HL-60 (cell line): Measurements from ENCODE around the gene TIMP1.

Source experiments
- DNase-seq, 2 experiments: peaks; one replicate each; pipeline ENCODE4 v3.0.0-alpha.2; 2010 to 2020; ENCODE audit warnings: low read depth in 1 of 2, low spot score in 1 of 2
- H3K27ac ChIP-seq: fragments of 250-450 bp; sonication (Bioruptor Pico); replicated peaks from 2 replicates; pipeline ENCODE4 v1.5.1; 2020; ENCODE audit warnings: mild to moderate bottlenecking, moderate library complexity
- H3K27me3 ChIP-seq: fragments of 250-450 bp; sonication (Bioruptor Pico); 2 replicates; pipeline ENCODE4 v1.5.1; 2021; ENCODE audit warnings: mild to moderate bottlenecking, moderate library complexity; ENCODE audit not compliant: insufficient read depth, poor library complexity, severe bottlenecking
- H3K4me3 ChIP-seq: replicated peaks from 2 replicates; pipeline ENCODE4 v1.5.1; 2011; ENCODE audit warnings: mild to moderate bottlenecking, control low read depth, low read length; ENCODE audit not compliant: insufficient read depth
- GABPA ChIP-seq: IDR thresholded peaks from 2 replicates; pipeline ENCODE4 v1.6.1; 2012; ENCODE audit warnings: low read depth
- POLR2AphosphoS5 ChIP-seq: IDR thresholded peaks from 2 replicates; pipeline ENCODE4 v1.6.1; 2012; ENCODE audit warnings: low read depth
- SPI1 ChIP-seq: IDR thresholded peaks from 2 replicates; pipeline ENCODE4 v1.6.1; 2012; ENCODE audit warnings: low read depth, mild to moderate bottlenecking, borderline replicate concordance
- TF ChIP-seq, protein P1 (sequence below): IDR thresholded peaks from 2 replicates; pipeline ENCODE4 v1.6.1; 2012; ENCODE audit warnings: low read depth; ENCODE audit not compliant: insufficient replicate concordance
- TF ChIP-seq, protein P2 (sequence below): IDR thresholded peaks from one replicate; pipeline ENCODE4 v1.5.1; 2011; ENCODE audit warnings: low read length, control low read depth, inconsistent platforms; ENCODE audit not compliant: insufficient read depth

Gene TIMP1

DNA sequence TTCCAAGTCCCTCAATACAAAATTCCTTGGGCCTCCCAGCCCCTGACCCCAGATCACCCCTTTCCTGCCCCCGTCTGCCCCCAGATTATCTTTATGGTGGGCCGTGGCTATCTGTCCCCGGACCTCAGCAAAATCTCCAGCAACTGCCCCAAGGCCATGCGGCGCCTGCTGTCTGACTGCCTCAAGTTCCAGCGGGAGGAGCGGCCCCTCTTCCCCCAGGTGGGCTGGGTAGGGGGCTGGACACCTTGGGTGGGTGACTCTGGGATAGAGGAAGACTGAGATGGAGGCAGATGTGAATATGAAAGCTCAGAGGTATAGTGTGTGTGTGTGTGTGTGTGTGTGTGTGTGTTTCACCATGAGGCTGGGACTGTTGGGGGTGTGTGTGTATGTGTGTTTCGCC lies 11.4 kb upstream of the TIMP1 start:
- H3K4me3 ChIP-seq: no peak overlapping the region
- TF ChIP-seq, protein P1, sequence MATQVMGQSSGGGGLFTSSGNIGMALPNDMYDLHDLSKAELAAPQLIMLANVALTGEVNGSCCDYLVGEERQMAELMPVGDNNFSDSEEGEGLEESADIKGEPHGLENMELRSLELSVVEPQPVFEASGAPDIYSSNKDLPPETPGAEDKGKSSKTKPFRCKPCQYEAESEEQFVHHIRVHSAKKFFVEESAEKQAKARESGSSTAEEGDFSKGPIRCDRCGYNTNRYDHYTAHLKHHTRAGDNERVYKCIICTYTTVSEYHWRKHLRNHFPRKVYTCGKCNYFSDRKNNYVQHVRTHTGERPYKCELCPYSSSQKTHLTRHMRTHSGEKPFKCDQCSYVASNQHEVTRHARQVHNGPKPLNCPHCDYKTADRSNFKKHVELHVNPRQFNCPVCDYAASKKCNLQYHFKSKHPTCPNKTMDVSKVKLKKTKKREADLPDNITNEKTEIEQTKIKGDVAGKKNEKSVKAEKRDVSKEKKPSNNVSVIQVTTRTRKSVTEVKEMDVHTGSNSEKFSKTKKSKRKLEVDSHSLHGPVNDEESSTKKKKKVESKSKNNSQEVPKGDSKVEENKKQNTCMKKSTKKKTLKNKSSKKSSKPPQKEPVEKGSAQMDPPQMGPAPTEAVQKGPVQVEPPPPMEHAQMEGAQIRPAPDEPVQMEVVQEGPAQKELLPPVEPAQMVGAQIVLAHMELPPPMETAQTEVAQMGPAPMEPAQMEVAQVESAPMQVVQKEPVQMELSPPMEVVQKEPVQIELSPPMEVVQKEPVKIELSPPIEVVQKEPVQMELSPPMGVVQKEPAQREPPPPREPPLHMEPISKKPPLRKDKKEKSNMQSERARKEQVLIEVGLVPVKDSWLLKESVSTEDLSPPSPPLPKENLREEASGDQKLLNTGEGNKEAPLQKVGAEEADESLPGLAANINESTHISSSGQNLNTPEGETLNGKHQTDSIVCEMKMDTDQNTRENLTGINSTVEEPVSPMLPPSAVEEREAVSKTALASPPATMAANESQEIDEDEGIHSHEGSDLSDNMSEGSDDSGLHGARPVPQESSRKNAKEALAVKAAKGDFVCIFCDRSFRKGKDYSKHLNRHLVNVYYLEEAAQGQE: no peak
- TF ChIP-seq SPI1: no peak
- no peak for TF ChIP-seq GABPA
- TF ChIP-seq, protein P2, sequence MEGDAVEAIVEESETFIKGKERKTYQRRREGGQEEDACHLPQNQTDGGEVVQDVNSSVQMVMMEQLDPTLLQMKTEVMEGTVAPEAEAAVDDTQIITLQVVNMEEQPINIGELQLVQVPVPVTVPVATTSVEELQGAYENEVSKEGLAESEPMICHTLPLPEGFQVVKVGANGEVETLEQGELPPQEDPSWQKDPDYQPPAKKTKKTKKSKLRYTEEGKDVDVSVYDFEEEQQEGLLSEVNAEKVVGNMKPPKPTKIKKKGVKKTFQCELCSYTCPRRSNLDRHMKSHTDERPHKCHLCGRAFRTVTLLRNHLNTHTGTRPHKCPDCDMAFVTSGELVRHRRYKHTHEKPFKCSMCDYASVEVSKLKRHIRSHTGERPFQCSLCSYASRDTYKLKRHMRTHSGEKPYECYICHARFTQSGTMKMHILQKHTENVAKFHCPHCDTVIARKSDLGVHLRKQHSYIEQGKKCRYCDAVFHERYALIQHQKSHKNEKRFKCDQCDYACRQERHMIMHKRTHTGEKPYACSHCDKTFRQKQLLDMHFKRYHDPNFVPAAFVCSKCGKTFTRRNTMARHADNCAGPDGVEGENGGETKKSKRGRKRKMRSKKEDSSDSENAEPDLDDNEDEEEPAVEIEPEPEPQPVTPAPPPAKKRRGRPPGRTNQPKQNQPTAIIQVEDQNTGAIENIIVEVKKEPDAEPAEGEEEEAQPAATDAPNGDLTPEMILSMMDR: no peak
- no peak for TF ChIP-seq POLR2AphosphoS5
- no peak overlapping the region for H3K27ac ChIP-seq
- DNase-seq: no peak
- no peaks in the 10 kb centered on the region for H3K27me3 ChIP-seq

DNA sequence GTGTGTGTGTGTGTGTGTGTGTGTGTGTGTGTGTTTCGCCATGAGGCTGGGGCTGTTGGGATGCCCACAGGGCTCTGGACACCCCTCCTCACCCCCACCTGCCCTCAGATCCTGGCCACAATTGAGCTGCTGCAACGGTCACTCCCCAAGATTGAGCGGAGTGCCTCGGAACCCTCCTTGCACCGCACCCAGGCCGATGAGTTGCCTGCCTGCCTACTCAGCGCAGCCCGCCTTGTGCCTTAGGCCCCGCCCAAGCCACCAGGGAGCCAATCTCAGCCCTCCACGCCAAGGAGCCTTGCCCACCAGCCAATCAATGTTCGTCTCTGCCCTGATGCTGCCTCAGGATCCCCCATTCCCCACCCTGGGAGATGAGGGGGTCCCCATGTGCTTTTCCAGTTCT lies 11.0 kb upstream of the TIMP1 start:
- no peak for DNase-seq
- TF ChIP-seq, protein P2: no peak
- TF ChIP-seq GABPA (no peak), SPI1 (no peak), POLR2AphosphoS5 (no peak)
- TF ChIP-seq, protein P1: no peak
- Histone ChIP-seq H3K27ac (no peak overlapping the region), H3K4me3 (no peak overlapping the region), H3K27me3 (no peaks in the 10 kb centered on the region)

DNA sequence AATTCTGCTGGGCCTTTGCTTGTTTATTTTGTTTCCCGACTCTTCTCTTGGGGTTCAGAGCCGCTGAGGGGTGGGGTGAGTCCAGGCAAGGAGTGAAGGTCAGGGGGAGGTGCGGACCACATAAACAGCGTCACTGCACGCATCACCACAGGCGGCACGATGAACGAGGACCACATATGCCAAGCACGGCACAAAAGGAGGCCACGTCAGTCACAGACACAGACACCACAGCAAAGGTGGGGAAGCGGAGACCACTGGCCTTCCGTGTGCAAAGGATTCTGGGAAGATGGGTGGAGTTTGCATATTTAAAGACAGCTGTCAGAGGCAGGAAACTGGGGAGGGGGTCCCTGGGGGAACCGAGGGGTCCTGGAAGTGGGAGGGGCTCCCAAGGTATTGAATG lies 10.3 kb upstream of the TIMP1 start:
- H3K4me3 ChIP-seq: no peak overlapping the region
- TF ChIP-seq, protein P1: no peak
- no peak for TF ChIP-seq GABPA
- no peak for TF ChIP-seq POLR2AphosphoS5
- no peak for TF ChIP-seq SPI1
- TF ChIP-seq, protein P2: no peak
- H3K27me3 ChIP-seq: no peaks in the 10 kb centered on the region

More for the DNA sequence above, 10.3 kb upstream of the TIMP1 start:
- no peak overlapping the region for H3K27ac ChIP-seq
- no peak for DNase-seq
